ENCODE measurements around the gene SLC22A4. TPM values are rescaled to one million over a fixed set of nuclear protein-coding genes. Genes with fewer than 3 reads are reported as not detected.

Gene SLC22A4
- total RNA-seq, 1 experiment from 2014 or later: 8.3 TPM

GRCh38 chr5:132262882-132263547, 31.2 kb upstream of the SLC22A4 start:
- DNase-seq (ENCODE audit: low read depth): no peak

- peak; percentile 95 for DNase-seq (ENCODE audit: low read depth)
Measured at GRCh38 chr5:132263548-132264261, 30.5 kb upstream of the SLC22A4 start.

GRCh38 chr5:132264546-132265335, 29.5 kb upstream of the SLC22A4 start:
- no peak for DNase-seq (ENCODE audit: low read depth)

GRCh38 chr5:132265336-132266030, 28.7 kb upstream of the SLC22A4 start:
- DNase-seq (ENCODE audit: low read depth): peak; percentile 93

- no peak for DNase-seq (ENCODE audit: low read depth)
Measured at GRCh38 chr5:132266031-132266835, 28.0 kb upstream of the SLC22A4 start.

- no peak for DNase-seq (ENCODE audit: low read depth)
Measured at GRCh38 chr5:132266836-132267160, 27.4 kb upstream of the SLC22A4 start.

GRCh38 chr5:132267166-132267739, 26.9 kb upstream of the SLC22A4 start:
- no peak for DNase-seq (ENCODE audit: low read depth)

- DNase-seq (ENCODE audit: low read depth): no peak
Measured at GRCh38 chr5:132267931-132268768, 26.0 kb upstream of the SLC22A4 start.

- no peak for DNase-seq (ENCODE audit: low read depth)
Measured at GRCh38 chr5:132268769-132269551, 25.2 kb upstream of the SLC22A4 start.

- no peak for DNase-seq (ENCODE audit: low read depth)
Measured at GRCh38 chr5:132269635-132270334, 24.4 kb upstream of the SLC22A4 start.

GRCh38 chr5:132270335-132270665, 23.9 kb upstream of the SLC22A4 start:
- no peak for DNase-seq (ENCODE audit: low read depth)

GRCh38 chr5:132270706-132271105, 23.5 kb upstream of the SLC22A4 start:
- DNase-seq (ENCODE audit: low read depth): no peak

GRCh38 chr5:132271251-132272246, 22.6 kb upstream of the SLC22A4 start:
- DNase-seq (ENCODE audit: low read depth): no peak

- peak; percentile 51 for DNase-seq (ENCODE audit: low read depth)
Measured at GRCh38 chr5:132272311-132273210, 21.6 kb upstream of the SLC22A4 start.

- no peak for DNase-seq (ENCODE audit: low read depth)
Measured at GRCh38 chr5:132273631-132274030, 20.6 kb upstream of the SLC22A4 start.
